GM12865 (cell line): ENCODE data around the gene CLTCL1.

Experiments used
- DNase-seq: peaks from one replicate; pipeline ENCODE4 v3.0.0; 2010; ENCODE audit warnings: low read depth
- H3K4me3 ChIP-seq: 2 replicates; pipeline ENCODE4 v1.5.1; 2011; ENCODE audit warnings: mild to moderate bottlenecking, low read depth, low read length, control low read depth
- CTCF ChIP-seq: IDR thresholded peaks from 2 replicates; pipeline ENCODE4 v1.5.1; 2011; ENCODE audit warnings: low read length, control low read depth, low read depth, inconsistent platforms; ENCODE audit not compliant: insufficient read depth; ENCODE audit errors: missing control alignments

Gene CLTCL1

GRCh38 chr22:19152942-19153883 is 138.3 kb downstream of the CLTCL1 start:
- no peak overlapping the region for H3K4me3 ChIP-seq
- no peak for DNase-seq
- TF ChIP-seq CTCF, result no peak

GRCh38 chr22:19151329-19152191 is 140.0 kb downstream of the CLTCL1 start:
- DNase-seq, result no peak
- H3K4me3 ChIP-seq, result no peak overlapping the region
- no peak for TF ChIP-seq CTCF

DNA sequence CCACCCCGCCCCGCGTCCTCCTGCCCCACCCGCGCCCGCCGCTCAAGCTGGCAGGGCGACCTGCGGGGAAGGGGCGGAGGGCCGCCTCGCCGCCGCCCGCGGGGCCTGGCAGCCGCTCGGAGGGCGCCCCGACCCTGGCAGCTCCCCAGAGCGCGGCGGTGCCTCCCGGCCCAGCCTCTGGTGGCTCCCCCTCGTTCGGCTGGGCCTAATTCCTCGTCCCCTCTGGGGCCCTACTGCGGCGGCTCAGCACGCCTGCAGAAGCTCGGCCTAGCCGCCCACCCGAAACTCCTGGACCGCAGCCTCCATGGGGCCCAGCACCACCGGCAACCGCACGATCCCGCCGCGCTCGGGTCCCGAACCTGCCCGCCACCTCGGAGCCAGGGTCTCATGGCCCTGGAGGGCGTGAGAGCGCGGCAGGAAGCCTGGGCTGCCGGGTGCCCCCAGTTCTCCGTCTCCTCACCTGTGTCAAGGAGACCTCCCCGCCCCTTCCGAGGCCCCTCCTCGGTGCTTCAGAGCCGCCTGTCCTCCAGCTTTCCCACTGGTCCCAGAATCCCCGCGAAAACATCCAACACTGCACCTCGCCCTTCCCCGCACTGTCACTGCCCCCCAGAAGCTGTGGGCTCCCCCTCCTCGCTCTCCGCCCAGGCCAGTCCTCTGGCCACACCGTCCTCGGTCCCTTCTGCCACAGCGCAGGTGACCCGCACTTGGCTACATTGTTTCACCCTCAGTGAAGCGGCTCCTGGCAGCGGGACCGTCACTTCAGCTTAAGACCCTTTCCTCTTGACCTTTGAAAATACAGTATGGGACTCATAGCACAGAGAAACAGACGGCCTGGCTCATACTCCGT is 140.8 kb downstream of the CLTCL1 start:
- H3K4me3 ChIP-seq, result no peak overlapping the region
- TF ChIP-seq CTCF, result no peak
- DNase-seq, result no peak

DNA sequence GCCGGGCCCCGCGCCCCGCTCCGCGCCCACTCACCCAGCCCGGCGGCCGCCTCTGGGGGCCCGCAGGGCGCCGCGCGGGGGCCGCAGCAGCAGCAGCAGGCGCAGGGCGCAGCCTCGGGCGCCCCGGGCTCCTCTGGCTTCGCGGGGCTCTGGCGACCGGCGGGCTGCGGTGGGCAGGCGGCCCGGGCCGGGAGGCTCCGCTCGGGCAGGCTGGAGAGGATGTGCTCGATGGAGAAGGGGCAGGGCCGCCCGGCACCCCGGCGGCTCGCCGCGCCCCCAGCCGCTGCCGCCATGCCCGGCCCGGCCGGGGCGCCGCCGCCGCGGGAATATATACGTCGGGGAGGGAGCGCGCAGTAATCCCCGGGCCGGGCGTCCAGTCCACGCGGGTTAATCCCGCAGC is 141.5 kb downstream of the CLTCL1 start, which contains the start of gene GSC2:
GSC2 (minus strand) TSS at position 302 of the 400 bp plus-strand sequence; CDS start at position 293, 9 bp downstream.
- no peak for TF ChIP-seq CTCF
- no peak for DNase-seq
- H3K4me3 ChIP-seq, result no peak within 1 kb of the TSS

DNA sequence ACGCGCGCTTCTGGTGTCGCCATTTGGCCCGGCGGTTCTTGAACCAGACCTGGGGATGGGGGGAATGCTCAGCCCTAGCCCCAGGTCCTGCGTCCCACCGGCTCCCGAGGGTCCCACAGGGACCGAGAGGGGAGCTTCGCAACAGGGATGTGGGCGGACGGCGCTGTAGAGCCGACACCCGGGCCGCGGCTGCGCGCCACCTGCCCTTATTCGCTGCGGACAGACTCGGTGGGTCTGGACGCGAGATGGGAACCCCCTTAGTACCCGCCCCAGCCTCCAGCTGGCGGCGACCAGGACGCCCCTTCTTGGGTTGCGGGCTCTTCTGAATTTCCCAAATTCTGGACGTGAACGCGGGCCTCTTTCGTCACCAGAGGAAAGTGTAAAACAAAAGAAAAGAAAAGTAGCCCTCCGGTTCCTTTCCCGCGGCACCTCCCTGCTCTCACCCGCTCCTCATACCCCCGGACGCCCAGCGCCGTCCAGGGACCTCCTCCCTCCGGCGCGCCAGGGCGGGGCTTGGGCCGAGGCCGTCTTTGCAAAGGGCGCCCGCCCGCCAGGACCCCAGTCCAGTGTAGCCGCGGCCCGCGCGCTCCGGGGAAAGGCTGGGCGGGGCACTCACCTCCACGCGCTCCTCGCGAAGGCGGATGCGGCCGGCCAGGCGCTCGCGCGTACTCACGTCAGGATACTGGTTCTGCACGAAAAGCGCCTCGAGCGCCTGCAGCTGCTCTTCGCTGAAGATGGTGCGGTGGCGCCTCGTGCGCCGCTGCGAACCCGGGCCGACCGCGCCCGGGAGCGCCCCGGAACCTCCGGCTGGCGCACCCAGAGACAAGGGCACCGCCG is 142.3 kb downstream of the CLTCL1 start:
- H3K4me3 ChIP-seq, result no peak overlapping the region
- TF ChIP-seq CTCF, result no peak

DNA sequence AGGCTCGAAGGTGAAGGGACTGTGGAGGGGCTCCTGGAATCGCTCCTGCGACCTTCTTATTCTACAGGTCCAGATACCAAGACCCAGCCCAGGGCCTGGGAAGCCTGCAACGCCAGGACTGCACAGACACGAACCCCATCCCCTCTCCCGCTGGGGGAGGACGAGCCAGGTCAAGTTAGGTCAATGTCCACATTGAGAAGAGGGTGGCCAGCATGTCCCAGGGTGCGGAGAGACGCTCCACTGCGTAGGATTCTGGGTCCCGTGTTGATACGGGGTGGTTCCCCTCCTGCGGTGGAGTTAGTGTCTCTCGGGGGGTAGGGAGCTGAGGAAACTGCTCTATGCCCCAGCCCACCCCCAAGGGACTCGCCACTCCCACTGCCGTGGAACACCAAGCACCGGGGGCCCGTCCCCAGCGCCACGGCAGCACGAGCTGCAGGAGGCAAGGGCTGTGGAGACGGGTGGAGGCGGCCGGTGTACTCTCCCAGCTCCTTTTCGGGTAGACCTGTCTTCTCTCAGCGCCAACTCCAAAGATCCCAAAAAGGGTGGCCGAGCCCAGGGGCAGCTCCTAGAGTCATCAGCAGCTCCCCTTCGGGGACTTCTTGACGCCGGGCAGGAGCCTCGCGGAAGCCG is 143.0 kb downstream of the CLTCL1 start:
- no peak for DNase-seq
- TF ChIP-seq CTCF, result no peak
- no peak overlapping the region for H3K4me3 ChIP-seq

More for the DNA sequence above, 142.3 kb downstream of the CLTCL1 start:
- no peak for DNase-seq
